Stimulated activated CD4-positive, alpha-beta T cell treated with anti-CD3 and anti-CD28 coated beads, Interleukin-1b, Interleukin-23, amount 100 ng/mL, for 1 hour (primary cell): Measurements from ENCODE around the gene FAM83C.
"Not testable (repeated sequence)": the region's sequence is repeated elsewhere in the genome, so short reads cannot be mapped to it uniquely, and the experiment has no call there.

Experiments
- DNase-seq, 2 donors: peaks; one replicate each; pipeline ENCODE4 v3.0.0-alpha.2; 2020; ENCODE audit warnings: low read depth in 2 of 2

FAM83C gene

GRCh38 chr20:35318502-35319157 lies 26.4 kb upstream of the FAM83C start:
- DNase-seq, result no peak

- no peak for DNase-seq
Observed at GRCh38 chr20:35317416-35318210, 25.4 kb upstream of the FAM83C start.

- no peak for DNase-seq
Observed at GRCh38 chr20:35316086-35316485, 23.9 kb upstream of the FAM83C start.

GRCh38 chr20:35315632-35316020 lies 23.4 kb upstream of the FAM83C start:
- DNase-seq, result not testable (repeated sequence)

GRCh38 chr20:35314816-35315631 lies 22.8 kb upstream of the FAM83C start:
- DNase-seq, result no peak

- DNase-seq, result no peak
Observed at GRCh38 chr20:35312318-35312717, 20.1 kb upstream of the FAM83C start.

- DNase-seq, result no peak
Observed at GRCh38 chr20:35311822-35312221, 19.6 kb upstream of the FAM83C start.

GRCh38 chr20:35311409-35311808 lies 19.2 kb upstream of the FAM83C start:
- peak in 1 of 2 donors; percentile 39 for DNase-seq

- DNase-seq, result no peak
Observed at GRCh38 chr20:35307666-35308653, 15.7 kb upstream of the FAM83C start.

- no peak for DNase-seq
Observed at GRCh38 chr20:35306931-35307517, 14.8 kb upstream of the FAM83C start.

GRCh38 chr20:35305682-35306556 lies 13.7 kb upstream of the FAM83C start:
- DNase-seq, result peak in 1 of 2 donors; percentile 28

- no peak for DNase-seq
Observed at GRCh38 chr20:35304956-35305355, 12.7 kb upstream of the FAM83C start.

- peak; percentile 65 to 67 for DNase-seq
Observed at GRCh38 chr20:35303735-35304491, 11.7 kb upstream of the FAM83C start.

GRCh38 chr20:35303382-35303734 lies 11.1 kb upstream of the FAM83C start:
- DNase-seq, result no peak

- no peak for DNase-seq
Observed at GRCh38 chr20:35302421-35303335, 10.5 kb upstream of the FAM83C start.

GRCh38 chr20:35301426-35301825 lies 9.2 kb upstream of the FAM83C start:
- no peak for DNase-seq

GRCh38 chr20:35300469-35301262 lies 8.4 kb upstream of the FAM83C start:
- DNase-seq, result no peak
